ENCODE results near the gene MAPK7. TPM values are rescaled to one million over a fixed set of nuclear protein-coding genes. Genes with fewer than 3 reads are reported as not detected.

Gene MAPK7
- total and polyA plus RNA-seq, 2 donors (not counting 3 experiments of a cell fraction or from before 2014, with no cell fraction given), result 16.8 to 30.7 TPM

DNA sequence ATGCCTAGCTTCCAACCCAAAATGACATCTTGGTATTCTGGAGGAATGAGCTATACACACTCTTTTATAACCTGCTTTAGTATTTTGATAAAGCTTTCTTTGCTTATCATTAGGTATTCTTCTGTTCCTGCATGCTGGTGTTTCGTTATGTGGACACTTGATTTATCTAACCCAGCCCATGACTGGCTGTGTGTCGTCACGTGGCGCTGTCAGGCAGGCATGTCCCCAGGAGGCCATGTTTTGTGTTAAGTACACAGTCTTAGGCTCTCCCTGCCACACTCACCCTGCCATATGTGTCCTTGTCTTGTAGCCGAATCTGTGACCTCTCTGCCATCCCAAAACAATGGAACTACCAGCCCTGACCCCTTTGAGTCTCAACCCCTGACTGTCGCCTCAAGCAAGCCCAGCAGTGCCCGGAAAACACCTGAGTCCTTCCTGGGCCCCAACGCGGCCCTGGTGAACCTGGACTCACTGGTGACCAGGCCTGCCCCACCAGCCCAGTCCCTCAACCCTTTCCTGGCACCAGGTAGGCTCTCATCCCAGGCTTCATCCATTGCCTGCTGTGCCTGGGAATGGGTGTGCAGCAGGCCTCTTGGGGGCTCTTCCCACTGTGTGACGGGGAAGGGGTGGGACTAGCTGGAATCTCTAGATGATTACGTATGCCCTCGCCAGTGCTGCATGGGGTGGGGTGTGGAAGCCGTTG, 46.6 kb upstream of the MAPK7 start:
- no peaks in the 10 kb centered on the region for H3K79me2 ChIP-seq (ENCODE audit: control insufficient read depth, insufficient read depth, low read length)
- ChIA-PET POLR2A (no interaction called here), CTCF (interaction anchor here (1.0 kb wide), 2 partner anchors 10 to 29 kb away, joined by 3 read pairs; no protein-coding TSS in a partner anchor)
- no peaks in the 10 kb centered on the region for H3K4me1 ChIP-seq (ENCODE audit: control insufficient read depth, extremely low read depth, insufficient read depth, low read length)
- H3K27ac ChIP-seq (ENCODE audit: insufficient read depth, low read depth, low read length), result no peak overlapping the region
- TF ChIP-seq POLR2AphosphoS5 (IDR thresholded peaks at IDR 0.05; ENCODE audit: insufficient read depth, low read depth, low read length) (no peak), JUN (IDR thresholded peaks at IDR 0.05; ENCODE audit: borderline replicate concordance, insufficient read depth, insufficient read length, low read depth) (no peak)
- TF ChIP-seq, protein P1, sequence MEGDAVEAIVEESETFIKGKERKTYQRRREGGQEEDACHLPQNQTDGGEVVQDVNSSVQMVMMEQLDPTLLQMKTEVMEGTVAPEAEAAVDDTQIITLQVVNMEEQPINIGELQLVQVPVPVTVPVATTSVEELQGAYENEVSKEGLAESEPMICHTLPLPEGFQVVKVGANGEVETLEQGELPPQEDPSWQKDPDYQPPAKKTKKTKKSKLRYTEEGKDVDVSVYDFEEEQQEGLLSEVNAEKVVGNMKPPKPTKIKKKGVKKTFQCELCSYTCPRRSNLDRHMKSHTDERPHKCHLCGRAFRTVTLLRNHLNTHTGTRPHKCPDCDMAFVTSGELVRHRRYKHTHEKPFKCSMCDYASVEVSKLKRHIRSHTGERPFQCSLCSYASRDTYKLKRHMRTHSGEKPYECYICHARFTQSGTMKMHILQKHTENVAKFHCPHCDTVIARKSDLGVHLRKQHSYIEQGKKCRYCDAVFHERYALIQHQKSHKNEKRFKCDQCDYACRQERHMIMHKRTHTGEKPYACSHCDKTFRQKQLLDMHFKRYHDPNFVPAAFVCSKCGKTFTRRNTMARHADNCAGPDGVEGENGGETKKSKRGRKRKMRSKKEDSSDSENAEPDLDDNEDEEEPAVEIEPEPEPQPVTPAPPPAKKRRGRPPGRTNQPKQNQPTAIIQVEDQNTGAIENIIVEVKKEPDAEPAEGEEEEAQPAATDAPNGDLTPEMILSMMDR (IDR thresholded peaks at IDR 0.05; ENCODE audit: extremely low read depth in 1 of 2, insufficient read depth in 1 of 2, low read depth in 1 of 2, low read length in 2 of 2), result no peak
- H3K4me2 ChIP-seq (ENCODE audit: insufficient read depth, low read length), result no peak overlapping the region
- FAIRE-seq (no peak), DNase-seq (ENCODE audit: low read depth, low spot score) (no peak)
- BruUV-seq (replicated peaks), result no TSS peak
- H3K4me3 ChIP-seq (replicated peaks in 1 of 3; ENCODE audit: insufficient read depth in 1 of 3, low read depth in 1 of 3, low read length in 3 of 3), result no peak overlapping the region
- intact Hi-C loops (cut with micrococcal nuclease) (no loop called here), dilution Hi-C loops (cut with MboI; ENCODE audit: extremely low pct_ligation_motif_present, low sequenced_read_pairs) (no loop called here)
- no peak overlapping the region for H3K9ac ChIP-seq (replicated peaks; ENCODE audit: extremely low read depth, insufficient read depth, low read length)
- H3K9me3 ChIP-seq (replicated peaks; ENCODE audit: control insufficient read depth, insufficient read depth, low read length), result no peaks in the 10 kb centered on the region
- no peaks in the 10 kb centered on the region for H3K27me3 ChIP-seq (ENCODE audit: control insufficient read depth in 2 of 2, insufficient read depth in 2 of 2, low read length in 2 of 2)
- no peaks in the 10 kb centered on the region for H4K20me1 ChIP-seq (replicated peaks; ENCODE audit: control insufficient read depth, extremely low read depth, insufficient read depth, low read length)
- no peak overlapping the region for H2AFZ ChIP-seq (ENCODE audit: low read depth, low read length)
- H3K9me1 ChIP-seq (replicated peaks; ENCODE audit: control insufficient read depth, extremely low read depth, insufficient read depth, low read length), result no peaks in the 10 kb centered on the region
- H3K36me3 ChIP-seq (ENCODE audit: control insufficient read depth in 2 of 2, extremely low read depth in 1 of 2, insufficient read depth in 2 of 2, low read length in 2 of 2), result peaks cover 0 to 10% of the 10 kb centered on the region in 2 experiments

Data from endothelial cell of umbilical vein (primary cell).